ENCODE results near the gene STOM.

DNA sequence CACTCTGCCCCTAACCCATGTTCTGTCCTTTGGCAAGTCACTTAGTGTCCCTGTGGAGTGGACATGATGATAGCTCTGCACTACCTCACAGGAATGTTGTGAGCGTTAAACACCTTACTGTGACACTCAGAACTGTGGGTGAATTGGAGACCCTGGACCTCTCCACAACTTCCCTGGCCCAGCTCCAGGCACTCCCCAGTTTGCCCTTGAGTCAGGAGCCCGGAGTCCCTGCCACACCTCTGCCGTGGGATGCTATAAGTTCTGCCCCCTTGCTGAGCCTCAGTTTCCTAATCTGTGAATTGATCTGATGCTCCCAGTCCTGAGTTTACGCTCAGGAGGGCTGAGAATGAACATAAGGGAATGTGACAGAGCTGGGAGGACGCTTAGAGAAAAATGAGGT is 67.7 kb downstream of the STOM start:
- TF ChIP-seq CREB1 (IDR thresholded peaks at IDR 0.05; ENCODE audit: low read depth) (no peak), EZH2 (IDR thresholded peaks at IDR 0.05; ENCODE audit: borderline replicate concordance, control insufficient read depth, low read depth, low read length) (no peak), TAF1 (IDR thresholded peaks at IDR 0.05; ENCODE audit: borderline replicate concordance, low read depth, low read length) (no peak), KDM1A (IDR thresholded peaks at IDR 0.05; ENCODE audit: borderline replicate concordance) (no peak), EP300 (IDR thresholded peaks at IDR 0.05; ENCODE audit: borderline replicate concordance in 1 of 2, control insufficient read depth in 1 of 2, low read depth in 2 of 2, low read length in 2 of 2) (no peak), NFXL1 (IDR thresholded peaks at IDR 0.05; ENCODE audit: borderline replicate concordance) (no peak), MYC (IDR thresholded peaks at IDR 0.05; ENCODE audit: insufficient read depth, insufficient read length, insufficient replicate concordance, low read length, severe bottlenecking) (no peak), MYB (IDR thresholded peaks at IDR 0.05; ENCODE audit: borderline replicate concordance, low read depth, low read length) (no peak)
- TF ChIP-seq, protein P1, sequence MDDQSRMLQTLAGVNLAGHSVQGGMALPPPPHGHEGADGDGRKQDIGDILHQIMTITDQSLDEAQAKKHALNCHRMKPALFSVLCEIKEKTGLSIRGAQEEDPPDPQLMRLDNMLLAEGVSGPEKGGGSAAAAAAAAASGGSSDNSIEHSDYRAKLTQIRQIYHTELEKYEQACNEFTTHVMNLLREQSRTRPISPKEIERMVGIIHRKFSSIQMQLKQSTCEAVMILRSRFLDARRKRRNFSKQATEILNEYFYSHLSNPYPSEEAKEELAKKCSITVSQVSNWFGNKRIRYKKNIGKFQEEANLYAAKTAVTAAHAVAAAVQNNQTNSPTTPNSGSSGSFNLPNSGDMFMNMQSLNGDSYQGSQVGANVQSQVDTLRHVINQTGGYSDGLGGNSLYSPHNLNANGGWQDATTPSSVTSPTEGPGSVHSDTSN (IDR thresholded peaks at IDR 0.05; ENCODE audit: insufficient replicate concordance, low read depth, low read length): no peak
- TF ChIP-seq, protein P2, sequence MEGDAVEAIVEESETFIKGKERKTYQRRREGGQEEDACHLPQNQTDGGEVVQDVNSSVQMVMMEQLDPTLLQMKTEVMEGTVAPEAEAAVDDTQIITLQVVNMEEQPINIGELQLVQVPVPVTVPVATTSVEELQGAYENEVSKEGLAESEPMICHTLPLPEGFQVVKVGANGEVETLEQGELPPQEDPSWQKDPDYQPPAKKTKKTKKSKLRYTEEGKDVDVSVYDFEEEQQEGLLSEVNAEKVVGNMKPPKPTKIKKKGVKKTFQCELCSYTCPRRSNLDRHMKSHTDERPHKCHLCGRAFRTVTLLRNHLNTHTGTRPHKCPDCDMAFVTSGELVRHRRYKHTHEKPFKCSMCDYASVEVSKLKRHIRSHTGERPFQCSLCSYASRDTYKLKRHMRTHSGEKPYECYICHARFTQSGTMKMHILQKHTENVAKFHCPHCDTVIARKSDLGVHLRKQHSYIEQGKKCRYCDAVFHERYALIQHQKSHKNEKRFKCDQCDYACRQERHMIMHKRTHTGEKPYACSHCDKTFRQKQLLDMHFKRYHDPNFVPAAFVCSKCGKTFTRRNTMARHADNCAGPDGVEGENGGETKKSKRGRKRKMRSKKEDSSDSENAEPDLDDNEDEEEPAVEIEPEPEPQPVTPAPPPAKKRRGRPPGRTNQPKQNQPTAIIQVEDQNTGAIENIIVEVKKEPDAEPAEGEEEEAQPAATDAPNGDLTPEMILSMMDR (IDR thresholded peaks at IDR 0.05 in 2 of 3, conservative IDR thresholded peaks at IDR 0.05 in 1 of 3; ENCODE audit: control insufficient read depth in 2 of 3, extremely low read depth in 1 of 3, insufficient read depth in 1 of 3, low read depth in 3 of 3, low read length in 3 of 3): no peak

Data from GM12878 (cell line).